Measurements from ENCODE around the gene PIK3C2A.
"Not testable (repeated sequence)": the region's sequence is repeated elsewhere in the genome, so short reads cannot be mapped to it uniquely, and the experiment has no call there.

Gene PIK3C2A

GRCh38 chr11:17228186-17228925, 20.6 kb upstream of the PIK3C2A start:
- not testable (repeated sequence) for H3K9me3 Mint-ChIP-seq, DNase-seq, H3K27ac Mint-ChIP-seq, H3K4me3 Mint-ChIP-seq, ATAC-seq
- Mint-ChIP-seq H3K4me1 (peaks cover 26% of the 10 kb centered on the region), H3K27me3 (peaks cover 20% of the 10 kb centered on the region)

GRCh38 chr11:17224727-17225126, 16.9 kb upstream of the PIK3C2A start:
- no peak for DNase-seq
- Mint-ChIP-seq H3K27ac (no peak overlapping the region), H3K9me3 (no peaks in the 10 kb centered on the region), H3K27me3 (peaks cover under 1% of the 10 kb centered on the region), H3K4me3 (no peak overlapping the region), H3K4me1 (peaks cover under 1% of the 10 kb centered on the region)
- no peak for ATAC-seq

GRCh38 chr11:17221968-17222367, 14.2 kb upstream of the PIK3C2A start:
- Mint-ChIP-seq H3K4me3 (no peak overlapping the region), H3K27ac (no peak overlapping the region), H3K27me3 (no peaks in the 10 kb centered on the region), H3K4me1 (no peaks in the 10 kb centered on the region), H3K9me3 (no peaks in the 10 kb centered on the region)
- ATAC-seq (no peak), DNase-seq (no peak)

- DNase-seq, result no peak
- ATAC-seq, result no peak
- Mint-ChIP-seq H3K4me1 (no peaks in the 10 kb centered on the region), H3K27me3 (no peaks in the 10 kb centered on the region), H3K4me3 (no peak overlapping the region), H3K27ac (no peak overlapping the region), H3K9me3 (no peaks in the 10 kb centered on the region)
Observed at GRCh38 chr11:17219016-17219415, 11.2 kb upstream of the PIK3C2A start.

- no peaks in the 10 kb centered on the region for H3K9me3 Mint-ChIP-seq
- DNase-seq, result no peak
- ATAC-seq, result no peak
- no peak overlapping the region for H3K4me3 Mint-ChIP-seq
- no peaks in the 10 kb centered on the region for H3K27me3 Mint-ChIP-seq
- no peaks in the 10 kb centered on the region for H3K4me1 Mint-ChIP-seq
- H3K27ac Mint-ChIP-seq, result no peak overlapping the region
Observed at GRCh38 chr11:17218403-17218802, 10.6 kb upstream of the PIK3C2A start.

GRCh38 chr11:17217401-17217800, 9.6 kb upstream of the PIK3C2A start:
- no peak overlapping the region for H3K4me3 Mint-ChIP-seq
- DNase-seq, result no peak
- ATAC-seq, result no peak
- no peaks in the 10 kb centered on the region for H3K9me3 Mint-ChIP-seq
- no peak overlapping the region for H3K27ac Mint-ChIP-seq
- no peaks in the 10 kb centered on the region for H3K4me1 Mint-ChIP-seq
- no peaks in the 10 kb centered on the region for H3K27me3 Mint-ChIP-seq

GRCh38 chr11:17214338-17214737, 6.6 kb upstream of the PIK3C2A start:
- H3K27me3 Mint-ChIP-seq, result no peaks in the 10 kb centered on the region
- ATAC-seq (no peak), DNase-seq (no peak)
- peaks cover 12% of the 10 kb centered on the region for H3K4me1 Mint-ChIP-seq
- H3K4me3 Mint-ChIP-seq, result no peak overlapping the region
- no peaks in the 10 kb centered on the region for H3K9me3 Mint-ChIP-seq
- H3K27ac Mint-ChIP-seq, result no peak overlapping the region

- DNase-seq, result no peak
- no peak overlapping the region for H3K4me3 Mint-ChIP-seq
- no peak for ATAC-seq
- no peak overlapping the region for H3K27ac Mint-ChIP-seq
- H3K27me3 Mint-ChIP-seq, result no peaks in the 10 kb centered on the region
- H3K9me3 Mint-ChIP-seq, result no peaks in the 10 kb centered on the region
- H3K4me1 Mint-ChIP-seq, result peaks cover 31% of the 10 kb centered on the region
Observed at GRCh38 chr11:17211286-17211685, 3.5 kb upstream of the PIK3C2A start.

GRCh38 chr11:17209939-17210245, 2.1 kb upstream of the PIK3C2A start:
- peak overlapping the region in 1 of 2 donors; percentile 100 for H3K27ac Mint-ChIP-seq
- peak overlapping the region; percentile 99 for H3K4me3 Mint-ChIP-seq
- no peak for DNase-seq
- no peak for ATAC-seq
- H3K27me3 Mint-ChIP-seq, result no peaks in the 10 kb centered on the region
- peaks cover 32% of the 10 kb centered on the region for H3K4me1 Mint-ChIP-seq
- H3K9me3 Mint-ChIP-seq, result no peaks in the 10 kb centered on the region

- ATAC-seq, result peak; percentile 88
- peak; percentile 67 for DNase-seq
- Mint-ChIP-seq H3K27ac (peak overlapping the region; percentile 99 to 100), H3K4me1 (peaks cover 35% of the 10 kb centered on the region), H3K4me3 (peak overlapping the region; percentile 99), H3K27me3 (no peaks in the 10 kb centered on the region), H3K9me3 (no peaks in the 10 kb centered on the region)
Observed at GRCh38 chr11:17208257-17208999, 642 bp upstream of the PIK3C2A start.

GRCh38 chr11:17206463-17206862, 1.3 kb downstream of the PIK3C2A start:
- H3K27me3 Mint-ChIP-seq, result no peaks in the 10 kb centered on the region
- no peaks in the 10 kb centered on the region for H3K9me3 Mint-ChIP-seq
- no peak overlapping the region for H3K27ac Mint-ChIP-seq
- DNase-seq, result no peak
- peak overlapping the region; percentile 99 for H3K4me3 Mint-ChIP-seq
- peaks cover 49% of the 10 kb centered on the region for H3K4me1 Mint-ChIP-seq
- ATAC-seq, result no peak

GRCh38 chr11:17197431-17197898, 10.3 kb downstream of the PIK3C2A start:
- no peak overlapping the region for H3K27ac Mint-ChIP-seq
- DNase-seq (no peak), ATAC-seq (no peak)
- H3K4me1 Mint-ChIP-seq, result peaks cover 10% of the 10 kb centered on the region
- H3K27me3 Mint-ChIP-seq, result no peaks in the 10 kb centered on the region
- H3K9me3 Mint-ChIP-seq, result no peaks in the 10 kb centered on the region
- H3K4me3 Mint-ChIP-seq, result no peak overlapping the region

- ATAC-seq (no peak), DNase-seq (no peak)
- Mint-ChIP-seq H3K27me3 (no peaks in the 10 kb centered on the region), H3K4me1 (peaks cover 18% of the 10 kb centered on the region), H3K27ac (no peak overlapping the region), H3K4me3 (no peak overlapping the region), H3K9me3 (no peaks in the 10 kb centered on the region)
Observed at GRCh38 chr11:17188675-17189074, 19.1 kb downstream of the PIK3C2A start.

GRCh38 chr11:17186932-17187692, 20.7 kb downstream of the PIK3C2A start:
- ATAC-seq (no peak), DNase-seq (no peak)
- peak overlapping the region in 1 of 2 donors; percentile 87 for H3K27ac Mint-ChIP-seq
- H3K9me3 Mint-ChIP-seq, result no peaks in the 10 kb centered on the region
- no peak overlapping the region for H3K4me3 Mint-ChIP-seq
- H3K27me3 Mint-ChIP-seq, result no peaks in the 10 kb centered on the region
- H3K4me1 Mint-ChIP-seq, result peaks cover 18% of the 10 kb centered on the region

GRCh38 chr11:17185938-17186337, 21.8 kb downstream of the PIK3C2A start:
- no peak overlapping the region for H3K27ac Mint-ChIP-seq
- no peaks in the 10 kb centered on the region for H3K9me3 Mint-ChIP-seq
- no peak for ATAC-seq
- no peaks in the 10 kb centered on the region for H3K27me3 Mint-ChIP-seq
- H3K4me3 Mint-ChIP-seq, result no peak overlapping the region
- DNase-seq, result no peak
- peaks cover 18% of the 10 kb centered on the region for H3K4me1 Mint-ChIP-seq

Data from stimulated activated naive CD8-positive, alpha-beta T cell treated with anti-CD3 and anti-CD28 coated beads, Interleukin-15, amount 100 ng/mL, for 72 hours (primary cell).